ENCODE results near the gene ST6GALNAC6. TPM values are rescaled to one million over a fixed set of nuclear protein-coding genes. Genes with fewer than 3 reads are reported as not detected.

Gene ST6GALNAC6
- total and polyA plus RNA-seq, 2 of the 8 experiments (the other 6 are each of a cell fraction or from before 2014, with no cell fraction given), result 43.7 to 64.4 TPM

- Histone ChIP-seq H3K79me1 (ENCODE audit: low read depth, low read length) (no peaks in the 10 kb centered on the region), H3K27me3 (replicated peaks in 1 of 4; ENCODE audit: control insufficient read depth in 3 of 4, extremely low read depth in 1 of 4, insufficient read depth in 3 of 4, low read length in 3 of 4) (no peaks in the 10 kb centered on the region), H3K4me2 (ENCODE audit: insufficient read depth in 1 of 2, low read depth in 2 of 2, low read length in 2 of 2) (no peak overlapping the region), H3K4me3 (ENCODE audit: extremely low read depth in 1 of 4, insufficient read depth in 2 of 4, low read depth in 3 of 4, low read length in 4 of 4) (no peak overlapping the region), H2AFZ (ENCODE audit: low read length) (no peak overlapping the region), H3K23ac (ENCODE audit: insufficient read length) (no peak overlapping the region), H3K9me3 (ENCODE audit: insufficient read depth in 2 of 2, low read depth in 1 of 2, low read length in 1 of 2) (no peaks in the 10 kb centered on the region), H4K5ac (ENCODE audit: insufficient read length, low read depth, low read length) (no peak overlapping the region), H2BK15ac (ENCODE audit: low read length) (no peak overlapping the region), H3K9ac (replicated peaks in 1 of 4; ENCODE audit: extremely low read depth in 1 of 4, low read depth in 3 of 4, low read length in 3 of 4) (no peak overlapping the region), H2BK5ac (ENCODE audit: low read depth, low read length) (peak overlapping the region; percentile 49; the same call in 1 of the 2 replicates), H3K56ac (replicated peaks; ENCODE audit: insufficient read length, low read depth, low read length) (no peak overlapping the region), H3K18ac (ENCODE audit: extremely low read depth, low read length) (no peak overlapping the region; the same call in 1 of the 2 replicates), H3K23me2 (ENCODE audit: low read depth, low read length) (no peaks in the 10 kb centered on the region), H2BK12ac (ENCODE audit: low read depth, low read length) (no peak overlapping the region), H2AK5ac (ENCODE audit: low read depth, low read length) (no peak overlapping the region), H4K8ac (ENCODE audit: extremely low read depth, insufficient read depth, low read length) (no peak overlapping the region), H3K79me2 (ENCODE audit: control insufficient read depth in 1 of 2, insufficient read depth in 2 of 2, low read length in 2 of 2) (no peaks in the 10 kb centered on the region), H3K14ac (ENCODE audit: insufficient read length) (no peak overlapping the region), H3K27ac (ENCODE audit: low read depth, low read length) (no peak overlapping the region), H2BK20ac (ENCODE audit: low read length) (no peak overlapping the region), H4K20me1 (replicated peaks in 1 of 2; ENCODE audit: control insufficient read depth in 1 of 2, insufficient read depth in 2 of 2, low read length in 2 of 2) (peaks cover 0 to 3% of the 10 kb centered on the region in 2 experiments), H4K91ac (replicated peaks; ENCODE audit: insufficient read length, low read length) (no peak overlapping the region), H3K4me1 (replicated peaks in 1 of 4; ENCODE audit: control insufficient read depth in 3 of 4, insufficient read depth in 4 of 4, low read length in 3 of 4) (no peaks in the 10 kb centered on the region; a peak in 3 of 7 replicates), H3K4ac (replicated peaks; ENCODE audit: insufficient read length, low read depth, low read length) (no peak overlapping the region), H3K36me3 (ENCODE audit: control insufficient read depth in 2 of 4, insufficient read depth in 4 of 4, low read length in 3 of 4) (peaks cover 0 to 14% (median 9%) of the 10 kb centered on the region in 4 experiments; a peak in 4 of 8 replicates), H2BK120ac (replicated peaks; ENCODE audit: low read depth, low read length) (no peak overlapping the region)
- FAIRE-seq, result no peak
- ChIA-PET POLR2A (ENCODE audit: partially characterized antibody) (interaction anchor here (0.8 to 8.6 kb wide), 10 partner anchors 9 to 83 kb away, joined by 3 to 91 read pairs (median 4); partner anchors contain the start of genes PIP5KL1, ST6GALNAC4 and ST6GALNAC6), CTCF (ENCODE audit: partially characterized antibody) (interaction anchor here (0.7 to 2.2 kb wide), 13 partner anchors 10 to 282 kb away, joined by 3 to 10 read pairs (median 5); partner anchors contain the start of genes ST6GALNAC4 and TOR2A)
- 94% methylated on average over 15 of the region's 15 CpGs; no CpG with 5 or more reads in 1 of the 2 experiments for WGBS, 2 experiments (ENCODE audit: extremely low coverage in 1 of 2, insufficient coverage in 1 of 2, insufficient read length in 1 of 2, insufficient replicate concordance in 2 of 2, low coverage in 1 of 2, low lambda C conversion rate in 2 of 2, missing lambda C conversion rate in 1 of 2)
- no peak for DNase-seq (ENCODE audit: low read depth in 1 of 2, low spot score in 2 of 2)
- no peak for TF ChIP-seq SIRT6 (IDR thresholded peaks at IDR 0.05; ENCODE audit: low read length)
- no peak for TF ChIP-seq JUN (IDR thresholded peaks at IDR 0.05; ENCODE audit: low read depth, low read length)
- no peak for TF ChIP-seq CREB1 (IDR thresholded peaks at IDR 0.05)
- TF ChIP-seq RAD21 (IDR thresholded peaks at IDR 0.05 in 1 of 2, conservative IDR thresholded peaks at IDR 0.05 in 1 of 2; ENCODE audit: low read depth in 2 of 2, low read length in 2 of 2), result no peak
- no peak for TF ChIP-seq RXRA (IDR thresholded peaks at IDR 0.05; ENCODE audit: insufficient read depth, low read depth, low read length)
- no peak for TF ChIP-seq TAF1 (IDR thresholded peaks at IDR 0.05; ENCODE audit: low read depth, low read length)
- TF ChIP-seq RFX5 (IDR thresholded peaks at IDR 0.05; ENCODE audit: borderline replicate concordance, low read depth, low read length), result no peak
- no peak for TF ChIP-seq GABPA (IDR thresholded peaks at IDR 0.05; ENCODE audit: borderline replicate concordance, insufficient read depth, low read length)
- TF ChIP-seq, protein P1, sequence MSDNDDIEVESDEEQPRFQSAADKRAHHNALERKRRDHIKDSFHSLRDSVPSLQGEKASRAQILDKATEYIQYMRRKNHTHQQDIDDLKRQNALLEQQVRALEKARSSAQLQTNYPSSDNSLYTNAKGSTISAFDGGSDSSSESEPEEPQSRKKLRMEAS (IDR thresholded peaks at IDR 0.05), result no peak
- TF ChIP-seq POLR2A (IDR thresholded peaks at IDR 0.05; ENCODE audit: control extremely low read depth in 1 of 2, low read depth in 2 of 2, low read length in 2 of 2), result no peak
- TF ChIP-seq E2F6 (IDR thresholded peaks at IDR 0.05), result no peak
- no peak for TF ChIP-seq POU5F1 (IDR thresholded peaks at IDR 0.05; ENCODE audit: low read depth, low read length)
- TF ChIP-seq SIN3A (conservative IDR thresholded peaks at IDR 0.05 in 1 of 2, IDR thresholded peaks at IDR 0.05 in 1 of 2; ENCODE audit: low read depth in 1 of 2, low read length in 2 of 2), result no peak
These were observed 14.4 kb downstream of the ST6GALNAC6 start for GRCh38 chr9:127884976-127885490.
